SU-DHL-6 (cell line): ENCODE results near the gene CISD3.

Source experiments
- EZH2phosphoT487 ChIP-seq: fragments of 200-600 bp; sonication (generic), shearing (Covaris generic); conservative IDR thresholded peaks from 2 replicates; pipeline ENCODE4 v1.6.1; 2018; ENCODE audit warnings: mild to moderate bottlenecking, antibody characterized with exemption, low read length, moderate library complexity, mixed read lengths
- TF ChIP-seq, protein P1 (sequence below): fragments of 200-600 bp; sonication (generic); IDR thresholded peaks from one replicate; pipeline ENCODE4 v1.5.1; 2017; ENCODE audit warnings: antibody characterized with exemption, mild to moderate bottlenecking, low read length, moderate library complexity; ENCODE audit not compliant: insufficient read depth, poor library complexity, severe bottlenecking

DNA sequence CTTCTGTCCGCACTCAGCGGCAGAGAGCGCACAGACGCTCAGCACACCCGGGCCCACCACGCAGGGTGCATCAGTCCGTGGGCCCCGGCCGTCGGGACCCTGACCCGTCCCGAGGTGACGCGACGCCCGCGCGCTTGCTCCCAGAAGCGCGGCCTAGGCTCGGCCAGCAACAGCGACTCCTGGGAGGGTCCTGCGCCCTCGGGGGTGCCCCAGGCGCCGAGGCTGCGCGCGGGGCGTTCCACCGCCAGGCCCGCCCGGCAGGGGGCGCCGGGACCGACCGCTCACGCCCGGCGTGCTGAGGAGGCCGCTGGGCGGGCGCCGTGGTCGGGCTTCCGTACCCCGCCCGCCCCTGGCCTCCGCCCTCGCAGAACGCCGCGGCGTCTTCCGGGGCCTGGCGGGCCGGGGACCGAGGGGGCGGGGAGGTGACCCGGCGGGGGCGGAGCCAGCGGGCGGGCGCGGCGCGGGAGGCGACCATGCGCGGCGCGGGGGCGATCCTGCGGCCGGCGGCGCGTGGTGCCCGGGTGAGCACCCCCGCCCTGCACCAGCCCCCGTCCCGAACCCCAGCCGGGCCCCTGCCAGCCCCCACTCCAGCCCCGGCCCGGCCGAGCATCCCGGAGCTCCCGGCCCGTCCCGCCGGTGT lies at the start of gene CISD3:
- no peak for TF ChIP-seq EZH2phosphoT487
- TF ChIP-seq, protein P1, sequence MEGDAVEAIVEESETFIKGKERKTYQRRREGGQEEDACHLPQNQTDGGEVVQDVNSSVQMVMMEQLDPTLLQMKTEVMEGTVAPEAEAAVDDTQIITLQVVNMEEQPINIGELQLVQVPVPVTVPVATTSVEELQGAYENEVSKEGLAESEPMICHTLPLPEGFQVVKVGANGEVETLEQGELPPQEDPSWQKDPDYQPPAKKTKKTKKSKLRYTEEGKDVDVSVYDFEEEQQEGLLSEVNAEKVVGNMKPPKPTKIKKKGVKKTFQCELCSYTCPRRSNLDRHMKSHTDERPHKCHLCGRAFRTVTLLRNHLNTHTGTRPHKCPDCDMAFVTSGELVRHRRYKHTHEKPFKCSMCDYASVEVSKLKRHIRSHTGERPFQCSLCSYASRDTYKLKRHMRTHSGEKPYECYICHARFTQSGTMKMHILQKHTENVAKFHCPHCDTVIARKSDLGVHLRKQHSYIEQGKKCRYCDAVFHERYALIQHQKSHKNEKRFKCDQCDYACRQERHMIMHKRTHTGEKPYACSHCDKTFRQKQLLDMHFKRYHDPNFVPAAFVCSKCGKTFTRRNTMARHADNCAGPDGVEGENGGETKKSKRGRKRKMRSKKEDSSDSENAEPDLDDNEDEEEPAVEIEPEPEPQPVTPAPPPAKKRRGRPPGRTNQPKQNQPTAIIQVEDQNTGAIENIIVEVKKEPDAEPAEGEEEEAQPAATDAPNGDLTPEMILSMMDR, result peak; percentile 24
